GM21825 (cell line): Measurements from ENCODE around the gene TOLLIP.

ENCODE experiments used
- ATAC-seq: cut with Tn5 transposase; IDR thresholded peaks from one replicate; pipeline ENCODE4 v1.9.1; 2021; ENCODE audit warnings: mild to moderate bottlenecking, moderate library complexity; ENCODE audit not compliant: unreplicated experiment

The TOLLIP gene

DNA sequence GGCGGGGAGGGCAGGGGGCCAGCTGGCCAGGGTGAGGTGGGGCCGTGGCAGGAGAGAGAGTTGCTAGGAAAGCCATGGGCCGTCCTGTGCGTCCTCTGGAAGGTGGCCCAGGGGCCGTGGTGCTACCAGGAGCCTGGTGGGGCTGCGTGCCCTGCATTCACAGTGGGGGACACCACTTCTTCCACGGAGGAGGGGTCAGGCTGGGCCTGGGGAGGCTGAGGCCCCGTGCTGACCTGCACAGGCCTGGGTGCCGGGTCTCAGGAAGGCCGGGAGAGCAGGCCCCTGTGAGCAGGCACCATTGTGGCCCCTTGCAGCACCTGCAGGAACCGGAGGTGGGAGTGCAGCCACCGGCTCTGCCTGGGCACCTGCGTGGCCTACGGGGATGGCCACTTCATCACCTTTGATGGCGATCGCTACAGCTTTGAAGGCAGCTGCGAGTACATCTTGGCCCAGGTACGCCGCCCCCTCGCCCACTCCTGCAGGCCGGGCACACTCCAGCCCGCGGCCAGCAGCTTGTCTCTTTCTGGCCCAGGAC lies 74.6 kb downstream of the TOLLIP start:
- ATAC-seq: no peak

DNA sequence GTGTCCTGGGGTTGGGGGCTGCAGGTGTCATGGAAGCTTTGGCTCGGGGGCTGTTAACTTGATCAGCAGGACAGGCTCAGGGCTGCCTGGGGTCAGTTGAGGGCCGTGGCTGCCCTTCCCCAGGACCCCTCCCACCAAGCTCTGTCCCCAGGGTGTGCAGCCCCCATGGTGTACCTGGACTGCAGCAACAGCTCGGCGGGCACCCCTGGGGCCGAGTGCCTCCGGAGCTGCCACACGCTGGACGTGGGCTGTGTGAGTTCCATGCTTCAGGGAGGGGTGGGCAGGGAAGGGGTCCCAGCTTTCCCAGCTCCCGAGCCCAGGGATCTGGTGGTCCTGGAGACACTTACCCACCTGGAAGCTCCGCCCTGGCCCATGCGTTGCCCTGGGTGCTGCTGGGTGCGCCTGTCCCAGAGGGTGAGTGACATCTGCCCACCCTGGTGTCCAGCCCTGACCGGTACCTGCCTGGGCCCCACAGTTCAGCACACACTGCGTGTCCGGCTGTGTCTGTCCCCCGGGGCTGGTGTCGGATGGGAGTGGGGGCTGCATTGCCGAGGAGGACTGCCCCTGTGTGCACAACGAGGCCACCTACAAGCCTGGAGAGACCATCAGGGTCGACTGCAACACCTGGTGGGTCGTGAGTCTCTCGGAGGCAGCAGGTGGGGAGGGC lies 75.2 kb downstream of the TOLLIP start:
- ATAC-seq: no peak

DNA sequence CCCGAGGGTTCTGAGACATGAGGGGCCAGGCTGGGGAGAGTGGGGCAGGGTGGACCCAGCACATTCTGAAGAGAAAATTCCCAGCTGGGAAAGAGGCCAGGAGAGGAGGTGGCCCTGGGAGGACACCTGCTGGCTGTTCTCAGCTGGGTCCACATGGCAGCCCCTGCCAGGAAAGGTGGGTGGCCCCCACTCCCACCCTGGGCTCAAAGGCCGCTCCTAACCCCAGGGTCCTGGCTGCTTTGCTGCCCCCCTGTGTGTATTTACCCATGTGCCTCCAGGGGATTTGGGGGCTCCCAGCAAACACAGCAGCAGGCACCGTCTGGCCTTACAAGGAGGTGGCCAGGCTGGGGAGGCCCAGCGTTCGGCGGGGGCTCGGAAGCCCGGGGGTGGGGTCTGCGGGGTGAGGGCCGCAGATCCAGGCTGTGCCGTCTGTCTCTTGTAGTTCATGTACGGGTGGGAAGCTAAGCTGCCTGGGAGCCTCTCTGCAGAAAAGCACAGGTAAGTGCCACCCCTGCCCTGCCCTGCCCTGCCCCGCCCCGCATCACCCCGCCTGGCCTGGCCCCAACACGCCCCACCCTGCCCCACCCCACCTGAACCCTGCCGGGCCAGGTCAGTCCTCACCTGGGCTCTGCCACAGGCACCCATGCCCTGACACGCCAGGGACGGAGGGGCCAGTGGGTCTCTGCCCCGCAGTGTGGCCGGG lies 75.9 kb downstream of the TOLLIP start:
- no peak for ATAC-seq

DNA sequence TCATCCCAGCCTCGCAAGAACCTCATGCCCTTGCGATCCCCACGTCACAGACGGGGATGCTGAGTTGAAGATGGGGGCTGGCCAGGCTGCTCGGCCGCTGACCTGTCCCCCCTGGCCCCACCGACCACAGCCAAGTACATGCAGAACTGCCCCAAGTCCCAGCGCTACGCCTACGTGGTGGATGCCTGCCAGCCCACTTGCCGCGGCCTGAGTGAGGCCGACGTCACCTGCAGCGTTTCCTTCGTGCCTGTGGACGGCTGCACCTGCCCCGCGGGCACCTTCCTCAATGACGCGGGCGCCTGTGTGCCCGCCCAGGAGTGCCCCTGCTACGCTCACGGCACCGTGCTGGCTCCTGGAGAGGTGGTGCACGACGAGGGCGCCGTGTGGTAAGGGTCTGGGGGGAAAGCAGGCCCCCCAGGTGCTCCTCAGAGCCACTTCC lies 76.5 kb downstream of the TOLLIP start:
- ATAC-seq: no peak

DNA sequence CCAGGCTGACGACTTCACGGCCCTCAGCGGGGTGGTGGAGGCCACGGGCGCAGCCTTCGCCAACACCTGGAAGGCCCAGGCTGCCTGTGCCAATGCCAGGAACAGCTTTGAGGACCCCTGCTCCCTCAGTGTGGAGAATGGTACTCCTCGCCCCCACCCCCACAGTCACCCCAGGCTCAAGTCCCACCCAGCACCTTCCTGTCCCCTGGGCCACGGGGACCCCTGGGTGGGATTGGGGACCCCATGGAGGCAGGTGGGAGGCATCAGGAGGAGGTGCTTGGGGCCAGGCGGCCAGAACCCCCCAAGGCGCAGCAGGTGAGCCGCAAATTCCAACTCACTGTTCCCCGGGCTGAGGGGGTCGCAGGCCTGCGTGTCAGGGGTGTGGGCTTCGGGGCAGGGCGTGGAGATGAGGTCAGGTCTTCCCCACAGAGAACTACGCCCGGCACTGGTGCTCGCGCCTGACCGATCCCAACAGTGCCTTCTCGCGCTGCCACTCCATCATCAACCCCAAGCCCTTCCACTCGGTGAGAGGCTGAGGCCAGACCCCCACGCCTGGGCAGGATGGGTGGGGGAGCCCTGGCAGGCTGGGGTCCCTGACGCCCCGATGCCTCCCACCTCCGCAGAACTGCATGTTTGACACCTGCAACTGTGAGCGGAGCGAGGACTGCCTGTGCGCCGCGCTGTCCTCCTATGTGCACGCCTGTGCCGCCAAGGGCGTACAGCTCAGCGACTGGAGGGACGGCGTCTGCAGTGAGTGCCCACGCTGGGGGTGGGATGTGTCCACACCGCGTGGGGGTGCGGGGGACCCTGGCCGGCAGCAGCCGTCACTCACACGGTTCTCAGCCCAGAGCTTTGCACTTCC lies 77.2 kb downstream of the TOLLIP start:
- no peak for ATAC-seq

DNA sequence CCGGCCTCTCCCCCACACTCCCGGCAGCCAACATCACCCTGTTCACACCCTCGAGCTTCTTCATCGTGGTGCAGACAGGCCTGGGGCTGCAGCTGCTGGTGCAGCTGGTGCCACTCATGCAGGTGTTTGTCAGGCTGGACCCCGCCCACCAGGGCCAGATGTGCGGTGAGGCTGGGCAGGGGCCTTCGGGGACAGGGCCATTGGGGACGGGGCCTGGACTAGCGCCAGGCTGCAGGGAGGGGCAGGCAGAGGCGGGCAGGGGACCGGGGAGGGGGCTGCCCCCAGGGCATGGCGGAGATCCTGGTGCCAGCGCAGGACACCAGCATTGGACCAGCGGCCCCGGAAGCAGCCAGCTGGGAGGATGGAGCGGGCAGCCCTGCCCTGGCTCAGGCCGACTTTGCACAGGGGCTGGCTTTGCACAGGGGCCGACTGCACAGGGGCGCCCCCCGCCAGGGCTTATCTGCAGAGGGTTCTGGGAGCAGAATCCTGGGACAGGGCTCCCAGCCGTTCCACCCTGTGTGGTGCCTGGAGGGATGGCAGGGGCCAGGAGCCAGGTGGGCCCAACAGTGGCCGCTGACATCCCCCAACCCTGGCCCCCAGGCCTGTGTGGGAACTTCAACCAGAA lies 77.9 kb downstream of the TOLLIP start:
- no peak for ATAC-seq

DNA sequence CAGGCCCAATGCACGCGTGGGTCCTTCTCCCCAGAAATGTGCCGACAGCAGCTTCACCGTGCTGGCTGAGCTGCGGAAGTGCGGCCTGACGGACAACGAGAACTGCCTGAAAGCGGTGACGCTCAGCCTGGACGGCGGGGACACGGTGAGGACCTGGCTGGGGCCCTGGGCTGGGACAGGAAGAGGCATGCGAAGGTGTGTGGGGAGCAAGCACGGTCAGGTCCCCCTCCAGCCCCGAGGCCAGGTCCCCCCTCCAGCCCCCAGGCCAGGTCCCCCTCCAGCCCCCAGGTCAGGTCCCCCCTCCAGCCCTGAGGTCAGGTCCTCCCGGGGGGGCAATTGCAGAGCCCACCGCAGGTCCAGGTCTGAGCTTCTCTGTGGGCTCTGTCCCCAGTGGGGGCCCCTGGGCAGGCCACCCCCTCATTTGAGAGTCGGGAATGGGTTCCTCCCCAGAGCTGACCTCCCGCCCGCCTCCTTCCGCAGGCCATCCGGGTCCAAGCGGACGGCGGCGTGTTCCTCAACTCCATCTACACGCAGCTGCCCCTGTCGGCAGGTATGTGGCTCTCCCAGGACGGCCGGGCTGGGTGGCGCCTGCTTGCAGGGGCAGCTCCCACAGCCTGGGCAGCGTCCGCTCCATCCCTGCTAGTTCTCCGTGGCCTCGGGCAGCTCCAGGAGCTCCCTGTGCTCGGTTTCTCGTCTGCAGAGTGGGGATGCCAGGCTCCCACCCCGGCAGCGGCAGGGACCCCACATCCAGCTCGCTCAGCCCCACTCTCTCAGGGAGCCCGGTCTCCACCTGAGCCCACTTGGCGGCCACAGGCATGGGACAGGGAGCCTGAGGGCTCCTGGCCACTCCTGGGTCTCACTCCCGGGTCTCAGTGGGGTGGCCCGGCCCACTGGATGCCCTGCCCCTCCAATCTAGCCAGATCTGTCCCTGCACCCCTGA lies 78.7 kb downstream of the TOLLIP start:
- ATAC-seq: no peak

DNA sequence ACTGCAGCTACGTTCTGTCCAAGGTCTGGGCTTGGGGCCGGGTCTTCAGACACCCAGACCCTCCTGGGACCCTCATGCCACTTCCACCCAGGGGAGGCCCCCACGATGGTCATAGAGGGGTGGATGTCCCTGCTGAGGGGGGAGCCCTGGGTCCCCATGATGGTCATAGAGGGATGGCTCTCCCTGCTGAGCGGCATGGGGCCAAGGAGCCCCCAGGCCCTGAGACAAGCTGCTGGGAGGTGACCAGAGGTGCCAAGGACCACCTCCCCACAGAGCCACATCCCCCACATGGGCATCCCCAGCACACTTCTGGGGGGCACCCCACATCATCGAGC lies 79.3 kb downstream of the TOLLIP start:
- ATAC-seq: no peak

DNA sequence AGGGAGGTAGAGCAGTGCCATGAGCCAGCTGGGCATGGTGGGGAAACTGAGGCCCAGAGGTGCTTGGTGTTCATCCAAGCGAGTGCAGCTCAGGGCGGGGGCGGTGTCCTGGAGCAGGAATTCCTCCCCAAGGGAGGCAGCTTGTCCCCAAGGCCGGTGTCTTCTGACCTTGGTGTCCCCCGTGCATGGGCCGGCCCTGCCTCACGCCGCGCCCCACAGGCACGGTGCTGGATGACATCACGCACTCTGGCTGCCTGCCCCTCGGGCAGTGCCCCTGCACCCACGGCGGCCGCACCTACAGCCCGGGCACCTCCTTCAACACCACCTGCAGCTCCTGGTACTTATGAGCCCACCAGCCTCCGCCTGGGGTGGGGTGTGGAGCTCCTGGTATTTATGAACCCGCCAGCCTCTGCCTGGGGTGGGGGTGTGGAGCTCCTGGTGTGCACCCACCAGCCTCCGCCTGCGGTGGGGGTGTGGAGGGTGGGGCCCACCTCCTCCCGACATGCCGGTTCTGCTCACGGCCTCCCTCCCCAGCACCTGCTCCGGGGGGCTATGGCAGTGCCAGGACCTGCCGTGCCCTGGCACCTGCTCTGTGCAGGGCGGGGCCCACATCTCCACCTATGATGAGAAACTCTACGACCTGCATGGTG lies 79.8 kb downstream of the TOLLIP start:
- no peak for ATAC-seq

DNA sequence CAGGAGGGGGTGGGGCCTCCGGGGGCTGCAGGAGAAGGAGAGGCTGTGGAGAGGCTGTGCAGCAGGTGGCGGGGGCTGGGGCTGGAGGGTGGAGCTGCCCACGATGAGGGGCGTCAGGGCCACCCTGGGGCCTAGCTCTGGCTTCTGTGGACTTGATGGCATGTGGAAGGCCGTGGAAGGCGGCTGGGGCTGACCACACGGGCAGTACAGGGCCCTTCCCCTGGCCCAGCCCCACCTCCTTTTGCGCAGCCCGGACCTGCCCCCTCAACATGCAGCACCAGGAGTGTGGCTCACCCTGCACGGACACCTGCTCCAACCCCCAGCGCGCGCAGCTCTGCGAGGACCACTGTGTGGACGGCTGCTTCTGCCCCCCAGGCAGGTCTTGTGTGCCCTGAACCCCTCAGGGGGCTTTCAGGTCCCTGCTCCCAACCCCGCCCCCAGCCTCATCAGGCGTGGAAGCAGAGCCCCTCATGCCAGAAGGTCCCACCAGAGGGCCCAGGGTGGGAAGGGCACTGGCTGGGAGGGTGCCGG lies 80.4 kb downstream of the TOLLIP start:
- no peak for ATAC-seq

DNA sequence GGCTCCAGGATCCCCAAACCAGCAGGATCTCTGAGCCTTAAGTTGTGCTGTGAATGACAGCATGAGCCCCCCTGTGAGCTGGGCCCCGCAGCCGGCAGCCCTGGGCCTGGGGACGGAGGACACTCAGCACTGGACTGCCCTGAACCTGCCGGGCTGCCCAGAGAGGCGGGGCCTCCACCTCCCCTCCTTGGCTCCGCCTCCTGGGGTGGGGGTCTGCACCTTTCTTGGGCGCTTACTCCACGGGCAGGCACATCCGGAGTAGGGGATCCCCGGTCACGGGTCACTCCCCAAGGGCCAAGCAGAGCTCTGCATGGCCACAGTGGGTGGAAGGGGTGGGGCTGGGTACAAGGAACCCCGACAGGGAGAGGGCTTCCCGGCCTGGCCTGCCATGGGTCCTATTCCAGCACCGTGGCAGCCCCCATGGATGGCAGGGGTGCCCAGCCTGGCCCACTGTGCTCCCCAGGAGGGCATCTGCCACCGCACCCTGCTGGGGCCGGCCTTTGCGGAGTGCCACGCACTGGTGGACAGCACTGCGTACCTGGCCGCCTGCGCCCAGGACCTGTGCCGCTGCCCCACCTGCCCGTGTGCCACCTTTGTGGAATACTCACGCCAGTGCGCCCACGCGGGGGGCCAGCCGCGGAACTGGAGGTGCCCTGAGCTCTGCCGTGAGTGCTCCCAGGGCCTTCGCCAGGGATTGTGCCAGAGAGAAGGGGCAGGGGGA lies 81.2 kb downstream of the TOLLIP start:
- no peak for ATAC-seq

DNA sequence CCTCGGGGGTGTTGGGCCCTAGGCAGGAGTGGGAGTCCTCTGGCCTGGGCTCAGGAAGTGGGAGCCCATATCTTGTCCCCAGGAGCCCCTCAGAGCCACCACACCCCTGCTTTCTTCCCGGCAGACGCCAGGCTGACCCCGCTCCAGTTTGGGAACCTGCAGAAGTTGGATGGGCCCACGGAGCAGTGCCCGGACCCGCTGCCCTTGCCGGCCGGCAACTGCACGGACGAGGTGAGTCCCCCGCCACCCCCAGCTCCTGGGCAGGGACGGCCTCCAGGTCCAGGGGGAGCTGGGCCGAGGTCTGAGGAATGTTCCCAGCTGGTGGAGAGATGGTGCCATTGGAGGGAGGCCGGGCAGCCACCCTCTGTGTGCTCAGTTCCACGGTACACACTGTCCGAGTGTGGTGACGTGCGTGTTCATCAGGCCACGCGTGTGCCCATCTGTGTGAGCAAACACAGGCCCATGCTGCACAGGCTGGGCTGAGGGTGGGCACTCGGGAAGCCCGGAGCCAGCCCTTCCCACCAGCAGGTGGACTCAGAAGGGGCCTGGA lies 81.8 kb downstream of the TOLLIP start:
- no peak for ATAC-seq

DNA sequence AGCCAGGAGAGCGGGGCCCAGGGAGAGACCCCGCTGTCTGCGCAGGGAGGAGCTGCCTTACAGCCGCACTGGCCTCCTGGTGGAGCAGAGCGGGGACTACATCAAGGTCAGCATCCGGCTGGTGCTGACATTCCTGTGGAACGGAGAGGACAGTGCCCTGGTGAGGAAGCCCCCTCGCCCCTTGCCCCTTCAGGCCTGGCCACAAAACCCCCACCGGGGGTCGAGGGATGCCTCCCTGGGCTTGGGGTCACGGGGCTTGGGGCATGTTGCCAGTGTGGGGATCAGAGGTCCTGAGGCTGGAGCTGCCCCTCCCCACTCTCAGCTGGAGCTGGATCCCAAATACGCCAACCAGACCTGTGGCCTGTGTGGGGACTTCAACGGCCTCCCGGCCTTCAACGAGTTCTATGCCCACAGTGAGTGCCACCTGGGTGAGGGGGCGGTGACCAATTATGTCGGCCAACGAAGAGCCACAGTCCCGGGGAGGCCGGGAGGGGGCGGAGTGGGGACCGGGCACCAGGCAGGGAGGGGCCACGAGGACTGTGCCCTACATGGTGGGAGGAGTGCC lies 82.4 kb downstream of the TOLLIP start:
- ATAC-seq: no peak

DNA sequence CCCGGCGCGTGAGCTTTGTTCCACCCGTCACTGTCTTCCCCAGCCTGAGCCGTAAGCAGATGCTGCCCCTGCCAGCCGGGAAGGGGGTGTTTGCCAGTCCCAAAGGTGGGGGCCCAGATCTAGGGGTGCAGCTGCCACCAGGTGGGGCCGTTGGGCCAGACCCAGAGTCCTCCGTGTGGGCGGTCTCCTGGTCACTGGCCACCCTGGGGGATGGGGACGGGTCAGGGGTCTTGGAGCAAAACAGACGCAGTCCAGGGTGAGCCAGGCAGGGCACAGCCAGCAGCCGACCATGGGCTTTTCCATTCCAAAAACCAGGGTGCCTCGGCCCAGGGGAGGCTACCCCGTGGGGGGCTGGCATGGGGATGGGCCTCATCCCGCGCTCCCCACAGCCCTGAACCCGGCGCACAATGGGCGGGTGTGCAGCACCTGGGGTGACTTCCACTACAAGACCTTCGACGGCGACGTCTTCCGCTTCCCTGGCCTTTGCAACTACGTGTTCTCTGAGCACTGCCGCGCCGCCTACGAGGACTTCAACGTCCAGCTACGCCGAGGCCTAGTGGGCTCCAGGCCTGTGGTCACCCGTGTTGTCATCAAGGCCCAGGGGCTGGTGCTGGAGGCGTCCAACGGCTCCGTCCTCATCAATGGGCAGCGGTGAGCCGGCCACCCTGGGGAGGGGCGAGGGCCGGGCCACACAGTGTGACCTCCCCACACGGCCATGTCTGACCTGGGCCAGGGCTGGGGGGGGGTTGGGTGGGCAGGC lies 83.0 kb downstream of the TOLLIP start:
- ATAC-seq: no peak

DNA sequence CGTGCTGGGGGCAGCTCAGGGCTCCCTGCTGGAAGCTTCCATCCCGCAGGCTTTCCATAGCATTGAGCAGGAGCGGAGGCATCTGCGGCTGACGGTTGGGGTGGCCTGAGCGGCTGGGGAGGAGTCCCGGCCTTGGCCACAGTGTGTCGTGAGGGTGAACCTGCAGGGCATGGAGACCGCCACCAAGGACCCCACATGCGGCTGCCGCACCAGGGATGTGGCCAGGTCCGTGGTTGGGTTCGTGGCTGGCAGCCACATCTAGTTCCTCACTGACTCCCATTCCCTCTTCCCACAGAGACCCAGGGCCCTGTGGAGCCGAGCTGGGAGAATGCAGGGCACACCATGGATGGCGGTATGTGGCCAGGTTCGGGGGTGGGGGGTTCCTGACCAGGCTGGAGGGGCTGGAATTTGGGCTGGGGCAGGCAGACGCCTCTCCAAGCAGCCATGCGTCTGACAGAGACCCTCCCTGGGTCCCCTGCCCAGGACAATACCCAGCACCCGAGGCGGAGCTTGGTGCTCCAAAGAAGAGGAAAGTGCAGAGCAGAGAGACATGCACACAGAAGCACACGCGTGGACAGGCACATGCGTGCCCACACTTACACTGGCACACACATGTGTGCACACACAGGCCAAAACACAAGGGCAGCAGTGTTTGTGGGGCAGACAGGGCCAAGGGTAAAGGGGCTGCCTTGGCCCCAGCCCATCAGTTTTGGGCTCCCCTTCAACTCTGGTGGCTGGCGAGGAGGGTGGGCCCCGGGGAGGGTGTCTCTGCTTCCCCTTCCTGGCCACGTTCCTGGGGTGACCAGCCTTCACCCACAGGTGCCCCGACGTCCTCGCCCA lies 83.8 kb downstream of the TOLLIP start:
- no peak for ATAC-seq
